ENCODE measurements around the gene SLC9A1.

SLC9A1 gene

DNA sequence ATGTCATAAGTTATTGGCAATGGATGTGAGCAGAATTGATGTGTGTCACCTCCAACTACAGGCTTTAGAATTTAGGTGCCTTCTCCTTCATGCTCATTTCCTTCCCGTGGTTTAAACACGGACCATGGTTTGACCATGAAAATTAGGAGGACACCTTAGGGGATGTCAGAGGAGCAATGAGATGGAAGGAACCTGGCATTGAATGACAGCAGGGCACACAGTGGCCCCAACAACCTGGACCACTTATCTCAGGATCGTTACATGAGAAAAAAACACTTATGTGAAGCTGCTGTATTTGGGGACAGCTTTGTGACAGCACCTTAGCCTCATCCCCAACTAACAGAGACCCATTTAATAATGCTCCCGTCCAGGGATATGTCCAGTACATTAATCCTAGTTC lies 70.8 kb downstream of the SLC9A1 start:
- Histone ChIP-seq H3K9me3 (ENCODE audit: control insufficient read depth, low read length) (peaks cover 18% of the 10 kb centered on the region), H2BK12ac (ENCODE audit: low read length in 2 of 2) (no peak overlapping the region), H3K18ac (ENCODE audit: low read depth in 1 of 2, low read length in 2 of 2) (no peak overlapping the region), H2BK5ac (ENCODE audit: low read depth, low read length, poor library complexity, severe bottlenecking) (no peak overlapping the region), H3K23ac (ENCODE audit: low read length in 2 of 2) (no peak overlapping the region), H3K4me3 (ENCODE audit: insufficient read depth in 1 of 2, low read depth in 1 of 2, low read length in 2 of 2) (no peak overlapping the region), H3K4me1 (ENCODE audit: control insufficient read depth, insufficient read depth, low read depth, low read length) (no peaks in the 10 kb centered on the region), H2AK5ac (ENCODE audit: low read length, severe bottlenecking) (no peak overlapping the region), H4K91ac (ENCODE audit: low read length) (no peak overlapping the region), H3K4me2 (ENCODE audit: low read length, poor library complexity, severe bottlenecking) (no peak overlapping the region), H3K27me3 (ENCODE audit: control insufficient read depth in 1 of 2, insufficient read depth in 1 of 2, low read length in 2 of 2) (peaks cover 0 to 10% of the 10 kb centered on the region in 2 experiments), H2AFZ (ENCODE audit: low read depth, low read length) (no peak overlapping the region), H3K79me1 (replicated peaks; ENCODE audit: low read length, poor library complexity, severe bottlenecking) (no peaks in the 10 kb centered on the region), H4K8ac (ENCODE audit: low read length) (no peak overlapping the region), H2BK120ac (ENCODE audit: low read depth, low read length) (no peak overlapping the region), H3K27ac (ENCODE audit: low read length, poor library complexity, severe bottlenecking) (no peak overlapping the region), H3K4ac (ENCODE audit: low read depth in 1 of 2, low read length in 2 of 2) (no peak overlapping the region), H3K14ac (ENCODE audit: low read length in 2 of 2) (no peak overlapping the region), H3K36me3 (ENCODE audit: control insufficient read depth in 1 of 2, insufficient read depth in 2 of 2, low read depth in 1 of 2, low read length in 2 of 2) (no peaks in the 10 kb centered on the region), H2BK15ac (ENCODE audit: low read depth, poor library complexity, severe bottlenecking) (no peak overlapping the region), H3K9ac (ENCODE audit: low read length) (no peak overlapping the region)
- 97% methylated on average over 4 of the region's 4 CpGs for WGBS
- no peak for DNase-seq

DNA sequence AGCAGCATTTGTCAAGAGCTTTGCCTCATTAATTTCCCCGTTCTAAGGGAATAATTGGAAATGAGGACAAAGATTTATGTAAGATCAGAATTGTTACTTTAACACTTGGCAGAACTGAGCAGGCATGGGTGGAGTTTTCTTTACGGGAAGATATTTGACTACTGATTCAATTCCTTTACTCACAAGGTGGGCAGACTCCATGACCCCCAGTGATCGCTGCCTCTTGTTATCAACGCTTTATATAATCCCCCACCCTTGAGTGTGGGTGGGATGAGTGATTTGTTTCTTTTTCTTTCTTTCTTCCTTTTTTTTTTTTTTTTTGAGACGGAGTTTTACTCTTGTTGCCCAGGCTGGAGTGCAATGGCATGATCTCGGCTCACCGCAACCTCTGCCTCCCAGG lies 77.0 kb downstream of the SLC9A1 start:
- H3K9ac ChIP-seq (ENCODE audit: low read length) = no peak overlapping the region
- no peak overlapping the region for H2BK12ac ChIP-seq (ENCODE audit: low read length in 2 of 2)

DNA sequence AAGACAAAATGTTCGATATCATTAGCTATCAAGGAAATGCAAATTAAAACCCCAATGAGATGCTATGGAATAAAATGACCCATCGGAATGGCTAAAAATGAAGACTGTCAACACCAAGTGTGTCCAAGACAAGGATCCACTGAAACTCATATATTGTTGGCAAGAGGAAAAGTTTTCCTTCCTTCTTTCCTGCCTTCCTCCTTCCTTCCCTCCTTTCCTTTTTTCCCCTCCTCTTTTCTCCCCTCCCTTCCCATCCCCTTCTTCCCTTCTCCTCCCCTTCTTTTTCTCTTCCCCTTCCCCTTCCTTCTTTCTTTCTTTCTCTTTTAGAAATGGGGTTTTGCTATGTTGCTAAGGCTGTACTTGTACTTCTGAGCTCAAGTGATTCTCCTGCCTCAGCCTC lies 78.1 kb downstream of the SLC9A1 start:
- Histone ChIP-seq H2AK5ac (ENCODE audit: low read length, severe bottlenecking) (no peak overlapping the region), H3K9ac (ENCODE audit: low read length) (no peak overlapping the region), H2BK120ac (ENCODE audit: low read depth, low read length) (no peak overlapping the region), H3K18ac (ENCODE audit: low read depth in 1 of 2, low read length in 2 of 2) (no peak overlapping the region), H3K36me3 (ENCODE audit: control insufficient read depth in 1 of 2, insufficient read depth in 2 of 2, low read depth in 1 of 2, low read length in 2 of 2) (no peaks in the 10 kb centered on the region), H2BK12ac (ENCODE audit: low read length in 2 of 2) (no peak overlapping the region), H2AFZ (ENCODE audit: low read depth, low read length) (no peak overlapping the region), H4K91ac (ENCODE audit: low read length) (no peak overlapping the region), H3K79me1 (replicated peaks; ENCODE audit: low read length, poor library complexity, severe bottlenecking) (no peaks in the 10 kb centered on the region), H3K4ac (ENCODE audit: low read depth in 1 of 2, low read length in 2 of 2) (no peak overlapping the region), H3K4me3 (ENCODE audit: insufficient read depth in 1 of 2, low read depth in 1 of 2, low read length in 2 of 2) (no peak overlapping the region), H3K27ac (ENCODE audit: low read length, poor library complexity, severe bottlenecking) (no peak overlapping the region), H3K4me1 (ENCODE audit: control insufficient read depth, insufficient read depth, low read depth, low read length) (no peaks in the 10 kb centered on the region), H2BK5ac (ENCODE audit: low read depth, low read length, poor library complexity, severe bottlenecking) (no peak overlapping the region), H3K4me2 (ENCODE audit: low read length, poor library complexity, severe bottlenecking) (no peak overlapping the region), H3K14ac (ENCODE audit: low read length in 2 of 2) (no peak overlapping the region), H4K8ac (ENCODE audit: low read length) (no peak overlapping the region), H3K23ac (ENCODE audit: low read length in 2 of 2) (no peak overlapping the region), H3K27me3 (ENCODE audit: control insufficient read depth in 1 of 2, insufficient read depth in 1 of 2, low read length in 2 of 2) (no peaks in the 10 kb centered on the region), H2BK15ac (ENCODE audit: low read depth, poor library complexity, severe bottlenecking) (no peak overlapping the region), H3K9me3 (ENCODE audit: control insufficient read depth, low read length) (no peaks in the 10 kb centered on the region)
- no peak for DNase-seq
- 100% methylated on average over 2 of the region's 2 CpGs for whole genome bisulfite sequencing

More for the DNA sequence above, 77.0 kb downstream of the SLC9A1 start:
- H3K4ac ChIP-seq (ENCODE audit: low read depth in 1 of 2, low read length in 2 of 2) = no peak overlapping the region
- no peak overlapping the region for H2BK15ac ChIP-seq (ENCODE audit: low read depth, poor library complexity, severe bottlenecking)
- no peak overlapping the region for H4K8ac ChIP-seq (ENCODE audit: low read length)
- H3K4me2 ChIP-seq (ENCODE audit: low read length, poor library complexity, severe bottlenecking) = no peak overlapping the region
- no peak overlapping the region for H3K14ac ChIP-seq (ENCODE audit: low read length in 2 of 2)
- no peak overlapping the region for H2AK5ac ChIP-seq (ENCODE audit: low read length, severe bottlenecking)
- no peak overlapping the region for H2BK5ac ChIP-seq (ENCODE audit: low read depth, low read length, poor library complexity, severe bottlenecking)
- no peak overlapping the region for H3K23ac ChIP-seq (ENCODE audit: low read length in 2 of 2)
- no peak overlapping the region for H2AFZ ChIP-seq (ENCODE audit: low read depth, low read length)
- no peak for DNase-seq
- 57% methylated on average over 2 of the region's 7 CpGs for WGBS
- H3K27ac ChIP-seq (ENCODE audit: low read length, poor library complexity, severe bottlenecking) = no peak overlapping the region
- no peak overlapping the region for H3K4me3 ChIP-seq (ENCODE audit: insufficient read depth in 1 of 2, low read depth in 1 of 2, low read length in 2 of 2)
- H3K9me3 ChIP-seq (ENCODE audit: control insufficient read depth, low read length) = peaks cover 3% of the 10 kb centered on the region
- H3K18ac ChIP-seq (ENCODE audit: low read depth in 1 of 2, low read length in 2 of 2) = no peak overlapping the region
- H3K27me3 ChIP-seq (ENCODE audit: control insufficient read depth in 1 of 2, insufficient read depth in 1 of 2, low read length in 2 of 2) = no peaks in the 10 kb centered on the region
- no peaks in the 10 kb centered on the region for H3K36me3 ChIP-seq (ENCODE audit: control insufficient read depth in 1 of 2, insufficient read depth in 2 of 2, low read depth in 1 of 2, low read length in 2 of 2)
- H2BK120ac ChIP-seq (ENCODE audit: low read depth, low read length) = no peak overlapping the region
- H3K4me1 ChIP-seq (ENCODE audit: control insufficient read depth, insufficient read depth, low read depth, low read length) = no peaks in the 10 kb centered on the region
- H3K79me1 ChIP-seq (replicated peaks; ENCODE audit: low read length, poor library complexity, severe bottlenecking) = no peaks in the 10 kb centered on the region
- no peak overlapping the region for H4K91ac ChIP-seq (ENCODE audit: low read length)

DNA sequence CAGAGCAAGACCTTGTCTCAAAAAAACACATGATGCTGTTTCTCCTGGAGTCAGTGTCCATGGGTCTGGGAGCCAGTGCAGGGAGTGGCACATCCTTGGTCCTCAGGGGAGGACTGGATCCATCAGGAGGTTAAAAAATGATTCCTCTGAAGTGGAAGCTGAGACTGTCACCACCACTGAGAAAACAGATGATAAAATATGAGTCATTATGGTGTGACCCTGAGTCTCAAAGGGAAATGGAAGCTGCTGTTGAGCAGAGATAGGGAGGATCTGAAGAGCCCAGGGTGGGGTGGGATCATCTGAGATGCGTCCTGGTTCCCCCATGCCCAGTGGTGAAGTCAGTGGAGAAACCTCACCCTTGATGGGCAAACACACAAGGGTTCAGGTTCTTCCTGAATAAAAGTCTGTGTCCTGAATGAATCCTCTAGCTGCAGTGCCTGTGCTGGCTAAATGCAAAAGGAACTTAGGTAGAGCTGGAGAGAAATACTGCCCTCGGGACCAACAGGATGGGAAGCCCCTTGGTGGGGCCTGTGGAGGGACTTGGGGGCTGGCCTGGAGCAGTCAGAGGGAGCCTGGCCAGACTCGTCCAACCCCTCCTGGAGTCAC lies 80.6 kb downstream of the SLC9A1 start:
- Histone ChIP-seq H3K4me3 (ENCODE audit: insufficient read depth in 1 of 2, low read depth in 1 of 2, low read length in 2 of 2) (no peak overlapping the region), H3K9ac (ENCODE audit: low read length) (no peak overlapping the region), H3K23ac (ENCODE audit: low read length in 2 of 2) (no peak overlapping the region), H3K36me3 (ENCODE audit: control insufficient read depth in 1 of 2, insufficient read depth in 2 of 2, low read depth in 1 of 2, low read length in 2 of 2) (no peaks in the 10 kb centered on the region), H2BK120ac (ENCODE audit: low read depth, low read length) (no peak overlapping the region), H4K8ac (ENCODE audit: low read length) (no peak overlapping the region), H3K27ac (ENCODE audit: low read length, poor library complexity, severe bottlenecking) (no peak overlapping the region), H4K91ac (ENCODE audit: low read length) (no peak overlapping the region), H3K14ac (ENCODE audit: low read length in 2 of 2) (no peak overlapping the region), H2AFZ (ENCODE audit: low read depth, low read length) (no peak overlapping the region), H2BK12ac (ENCODE audit: low read length in 2 of 2) (no peak overlapping the region), H2BK5ac (ENCODE audit: low read depth, low read length, poor library complexity, severe bottlenecking) (no peak overlapping the region), H2BK15ac (ENCODE audit: low read depth, poor library complexity, severe bottlenecking) (no peak overlapping the region), H3K4me2 (ENCODE audit: low read length, poor library complexity, severe bottlenecking) (no peak overlapping the region), H3K4me1 (ENCODE audit: control insufficient read depth, insufficient read depth, low read depth, low read length) (peaks cover 3% of the 10 kb centered on the region), H3K27me3 (ENCODE audit: control insufficient read depth in 1 of 2, insufficient read depth in 1 of 2, low read length in 2 of 2) (peaks cover 5 to 8% of the 10 kb centered on the region in 2 experiments), H3K18ac (ENCODE audit: low read depth in 1 of 2, low read length in 2 of 2) (no peak overlapping the region), H3K79me1 (replicated peaks; ENCODE audit: low read length, poor library complexity, severe bottlenecking) (no peaks in the 10 kb centered on the region), H3K4ac (ENCODE audit: low read depth in 1 of 2, low read length in 2 of 2) (no peak overlapping the region), H2AK5ac (ENCODE audit: low read length, severe bottlenecking) (no peak overlapping the region), H3K9me3 (ENCODE audit: control insufficient read depth, low read length) (no peaks in the 10 kb centered on the region)
- DNase-seq = peak; percentile 27
- 58% methylated on average over 1 of the region's 3 CpGs for WGBS

Data from mesenchymal stem cell (in vitro differentiated cells and primary cell).